Pancreas (tissue), 10 donors: ENCODE measurements around the gene SORCS3. TPM values are rescaled to one million over a fixed set of nuclear protein-coding genes. Genes with fewer than 3 reads are reported as not detected.

ENCODE experiments used
- ATAC-seq, 4 donors: fragments of 200-7000 bp; cut with Tn5 transposase; one replicate each; pipeline versions ENCODE4 v1.8.0 to v1.9.1; 2020; ENCODE audit warnings: mild to moderate bottlenecking in 4 of 4, moderate library complexity in 4 of 4
- DNase-seq, 6 donors: peaks; one replicate each; pipeline ENCODE4 v3.0.0-alpha.2; 2020
- FAIRE-seq: peaks from 2 replicates; lab custom pipeline; 2012; peaks lifted over from hg19 to GRCh38; lab: Jason Lieb, UNC
- H3K27ac ChIP-seq, 4 donors: fragments of 200-600 bp; sonication (generic); 1 replicate in 3 of 4; 2 replicates in 1 of 4; pipeline versions ENCODE4 v1.5.0 to v1.8.0; 2020
- H3K27me3 ChIP-seq, 4 donors: fragments of 200-600 bp; one replicate each; pipeline ENCODE4 v1.8.0; 2021
- H3K36me3 ChIP-seq, 3 donors: fragments of 200-600 bp; sonication (generic) in 1 of 3; one replicate each; pipeline versions ENCODE4 v1.5.0 to v1.8.0; 2020 to 2021
- H3K4me1 ChIP-seq, 3 donors: fragments of 200-600 bp; one replicate each; pipeline ENCODE4 v1.8.0; 2021
- H3K4me3 ChIP-seq, 4 donors: fragments of 200-600 bp; sonication (generic) in 2 of 4; one replicate each; pipeline versions ENCODE4 v1.5.0 to v1.8.0; 2020 to 2021
- H3K9me3 ChIP-seq, 4 donors: fragments of 200-600 bp; one replicate each; pipeline ENCODE4 v1.8.0; 2021
- WGBS, 2 donors: extraction: QIAGEN DNeasy Blood & Tissue Kit; methylation state at CpG; one replicate each; pipeline ENCODE4 v1.1.7; 2013; 5-methylcytosine and 5-hydroxymethylcytosine counted together
- intact Hi-C, 3 donors: fragments of 100-400 bp; cut with DNase I; formaldehyde crosslinking; loops; one replicate each; pipeline versions ENCODE4 v1.11.1 to v1.14.2; 2022
- polyA plus RNA-seq, 2 donors: library from polyadenylated mRNA; stranded (reverse); fragments of 200-250 nt; gene quantifications; one replicate each; pipeline ENCODE4 v1.2.3, GENCODE V29; 2013
- total RNA-seq, 6 donors: library from RNA; stranded (reverse); fragmentation: NEBNext Ultra II Directional in 4 of 6; extraction: Animal tissue kit (Norgen Biotek cat#: 25700) in 4 of 6; gene quantifications; one replicate each; pipeline versions ENCODE4 v1.2.1 to v1.2.4, GENCODE V29; 2021 to 2023
- TF ChIP-seq, protein P1 (sequence below), 4 donors: fragments of 200-600 bp; sonication (generic) in 3 of 4; IDR thresholded peaks; one replicate each; pipeline versions ENCODE4 v1.5.0 to v1.8.0; 2021; ENCODE audit warnings: antibody characterized with exemption in 4 of 4
- donor health status: healthy with polysubstance abuse.
- donor health status: DM: no; HTN: no; CAD: no; lungs with moderate emphysema.
- donor health status: DM: no; HTN: no; CAD: no.
- donor health status: control.
- donor health status: control.
- donor health status: Bipolar disorder and iron deficiency.
- donor health status: DM: yes; HTN: yes; CAD: no.
- donor health status: DM: no; HTN: no; CAD: no.
- donor health status: DM: no; HTN: no; CAD: no.
- donor health status: DM: yes; HTN: yes; CAD: no.

Gene SORCS3
- total and polyA plus RNA-seq, 8 donors = 0.02 TPM; not detected in 7

DNA sequence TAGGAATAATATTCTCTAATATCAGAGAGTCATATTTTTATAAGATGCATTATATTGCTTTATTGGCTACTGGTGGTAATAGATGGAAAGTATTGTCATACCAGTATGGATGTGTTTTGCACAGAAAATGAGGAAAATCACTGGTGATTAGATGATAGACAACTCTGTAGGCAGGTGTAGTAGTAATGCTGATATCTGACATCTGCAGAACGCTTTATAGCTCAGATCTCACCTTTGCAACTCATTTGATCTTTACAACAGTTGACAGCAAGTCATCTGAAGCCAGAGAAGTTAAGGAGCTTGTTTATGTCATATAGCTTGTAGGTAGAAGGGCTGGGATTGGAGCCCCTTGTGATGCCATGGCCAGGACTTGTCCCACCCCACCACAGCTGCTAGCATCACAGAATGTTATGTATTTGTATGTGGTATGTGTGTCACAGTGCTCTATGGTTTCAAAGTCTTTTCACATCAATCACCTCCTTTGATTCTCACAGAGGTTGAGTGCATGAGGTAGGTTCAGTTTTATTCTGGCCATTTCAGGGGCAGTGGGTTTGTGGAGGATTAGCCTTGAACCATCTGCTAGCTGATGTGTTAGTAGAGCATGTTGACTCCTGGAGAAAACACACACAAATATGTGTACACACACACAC is 140.0 kb downstream of the SORCS3 start:
- FAIRE-seq = no peak
- no peaks in the 10 kb centered on the region for H3K36me3 ChIP-seq
- no peak for ATAC-seq
- H3K27me3 ChIP-seq = no peaks in the 10 kb centered on the region
- 41 to 42% methylated on average over 1 of the region's 1 CpG for WGBS, 2 donors
- intact Hi-C loops = no loop called here
- H3K4me3 ChIP-seq = no peak overlapping the region
- H3K9me3 ChIP-seq = no peaks in the 10 kb centered on the region
- DNase-seq = no peak
- no peak overlapping the region for H3K27ac ChIP-seq
- TF ChIP-seq, protein P1, sequence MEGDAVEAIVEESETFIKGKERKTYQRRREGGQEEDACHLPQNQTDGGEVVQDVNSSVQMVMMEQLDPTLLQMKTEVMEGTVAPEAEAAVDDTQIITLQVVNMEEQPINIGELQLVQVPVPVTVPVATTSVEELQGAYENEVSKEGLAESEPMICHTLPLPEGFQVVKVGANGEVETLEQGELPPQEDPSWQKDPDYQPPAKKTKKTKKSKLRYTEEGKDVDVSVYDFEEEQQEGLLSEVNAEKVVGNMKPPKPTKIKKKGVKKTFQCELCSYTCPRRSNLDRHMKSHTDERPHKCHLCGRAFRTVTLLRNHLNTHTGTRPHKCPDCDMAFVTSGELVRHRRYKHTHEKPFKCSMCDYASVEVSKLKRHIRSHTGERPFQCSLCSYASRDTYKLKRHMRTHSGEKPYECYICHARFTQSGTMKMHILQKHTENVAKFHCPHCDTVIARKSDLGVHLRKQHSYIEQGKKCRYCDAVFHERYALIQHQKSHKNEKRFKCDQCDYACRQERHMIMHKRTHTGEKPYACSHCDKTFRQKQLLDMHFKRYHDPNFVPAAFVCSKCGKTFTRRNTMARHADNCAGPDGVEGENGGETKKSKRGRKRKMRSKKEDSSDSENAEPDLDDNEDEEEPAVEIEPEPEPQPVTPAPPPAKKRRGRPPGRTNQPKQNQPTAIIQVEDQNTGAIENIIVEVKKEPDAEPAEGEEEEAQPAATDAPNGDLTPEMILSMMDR (IDR thresholded peaks at IDR 0.05) = no peak
- H3K4me1 ChIP-seq = no peaks in the 10 kb centered on the region

DNA sequence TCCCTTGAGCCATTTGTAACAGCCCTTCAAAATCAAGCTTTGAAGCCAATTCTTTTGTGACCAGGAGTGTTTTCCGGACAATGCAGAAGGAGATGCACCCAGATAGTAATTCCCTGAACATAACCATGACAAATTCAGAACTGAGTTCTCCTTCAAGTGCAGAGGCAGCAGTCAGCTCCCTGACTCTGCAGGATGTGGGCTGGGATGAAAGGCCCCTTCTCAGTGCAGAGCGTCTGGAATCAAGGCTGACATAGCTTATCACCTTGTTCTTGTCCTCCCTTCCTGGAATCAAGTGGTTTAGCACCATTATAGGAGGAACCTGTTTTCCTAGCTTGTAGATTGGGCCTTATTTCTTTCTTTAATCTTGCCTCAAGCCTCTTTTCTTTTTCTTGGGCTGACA is 143.4 kb downstream of the SORCS3 start:
- TF ChIP-seq, protein P1 (IDR thresholded peaks at IDR 0.05) = no peak
- ATAC-seq = no peak
- 55 to 56% methylated on average over 2 of the region's 2 CpGs for WGBS, 2 donors

DNA sequence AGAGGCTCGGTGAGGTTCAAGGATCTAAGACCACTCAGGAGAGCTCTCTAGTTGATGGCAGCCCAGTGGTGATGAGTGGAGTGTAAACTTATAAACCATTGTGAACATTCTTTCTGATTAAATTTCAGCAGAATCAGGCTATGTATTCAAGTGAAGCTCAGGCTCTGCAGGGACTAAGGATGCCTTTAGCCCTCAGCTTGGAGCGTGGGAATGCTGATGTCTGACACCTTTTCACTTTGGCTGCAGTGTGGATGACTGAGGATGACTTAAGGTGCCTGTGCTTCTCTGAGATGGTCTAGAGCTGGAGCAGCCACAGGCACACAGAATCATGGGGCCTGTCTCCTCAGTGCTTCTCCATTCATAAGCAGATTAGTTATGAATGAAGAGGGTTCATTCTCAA is 150.4 kb downstream of the SORCS3 start:
- Histone ChIP-seq H3K4me3 (no peak overlapping the region), H3K36me3 (no peaks in the 10 kb centered on the region)
- intact Hi-C loops = no loop called here

More for the DNA sequence above, 143.4 kb downstream of the SORCS3 start:
- no peaks in the 10 kb centered on the region for H3K36me3 ChIP-seq
- no peak overlapping the region for H3K27ac ChIP-seq
- intact Hi-C loops = no loop called here
- DNase-seq (no peak), FAIRE-seq (no peak)
- H3K4me1 ChIP-seq = no peaks in the 10 kb centered on the region
- H3K9me3 ChIP-seq = no peaks in the 10 kb centered on the region
- H3K27me3 ChIP-seq = peaks cover 0 to 4% (median 0%) of the 10 kb centered on the region in 4 donors
- no peak overlapping the region for H3K4me3 ChIP-seq

DNA sequence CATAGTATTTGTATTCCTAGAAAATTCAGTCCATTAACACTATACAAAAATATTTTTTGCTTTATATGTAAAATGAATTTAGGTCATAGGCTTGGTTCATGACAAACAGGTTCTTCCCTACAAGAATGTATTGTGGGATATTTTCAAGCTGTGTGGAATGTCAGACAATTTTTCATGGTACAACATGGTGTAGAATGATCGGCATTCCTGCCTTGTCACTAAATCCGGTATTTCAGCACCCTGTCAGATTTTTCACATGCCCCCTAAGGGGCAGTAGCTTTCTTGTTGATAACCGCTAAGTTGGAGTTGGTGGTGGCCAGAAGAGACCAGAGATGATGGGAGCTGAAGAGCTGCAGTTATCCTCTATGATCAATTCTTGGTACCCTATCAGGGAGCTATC is 154.3 kb downstream of the SORCS3 start:
- no peak overlapping the region for H3K27ac ChIP-seq
- DNase-seq = no peak
- no peaks in the 10 kb centered on the region for H3K4me1 ChIP-seq
- 68 to 70% methylated on average over 3 of the region's 3 CpGs for WGBS, 2 donors
- TF ChIP-seq, protein P1 (IDR thresholded peaks at IDR 0.05) = no peak
- no peaks in the 10 kb centered on the region for H3K36me3 ChIP-seq
- intact Hi-C loops = no loop called here
- peaks cover 0 to 4% (median 0%) of the 10 kb centered on the region in 4 donors for H3K27me3 ChIP-seq
- H3K4me3 ChIP-seq = no peak overlapping the region
- no peak for FAIRE-seq
- no peak for ATAC-seq
- no peaks in the 10 kb centered on the region for H3K9me3 ChIP-seq

More for the DNA sequence above, 150.4 kb downstream of the SORCS3 start:
- Histone ChIP-seq H3K4me1 (no peaks in the 10 kb centered on the region), H3K27me3 (peaks cover 0 to 8% (median 0%) of the 10 kb centered on the region in 4 donors), H3K9me3 (no peaks in the 10 kb centered on the region), H3K27ac (no peak overlapping the region)
- TF ChIP-seq, protein P1 (IDR thresholded peaks at IDR 0.05) = no peak
- 31 to 35% methylated on average over 2 of the region's 2 CpGs for WGBS, 2 donors
- no peak for DNase-seq
- FAIRE-seq = no peak
- no peak for ATAC-seq

DNA sequence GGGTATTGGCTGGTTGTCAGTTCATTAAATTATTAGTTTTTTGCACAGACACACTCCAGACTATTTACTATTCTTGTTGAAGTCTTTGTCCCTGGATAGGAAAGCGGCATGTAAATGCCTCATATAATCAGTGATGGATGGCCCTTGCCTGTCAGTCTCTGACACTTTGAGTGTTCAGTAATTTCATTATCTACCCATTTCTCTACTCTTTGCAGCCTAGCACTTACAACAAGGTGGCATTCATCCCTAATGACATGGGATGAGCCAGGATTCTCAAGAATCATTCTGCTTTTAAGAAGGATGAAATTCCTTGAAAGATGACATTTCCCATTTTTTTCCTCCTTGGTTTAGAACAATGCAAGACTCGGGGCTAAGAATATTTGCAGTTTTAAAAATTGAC is 155.7 kb downstream of the SORCS3 start:
- intact Hi-C loops = no loop called here
- no peaks in the 10 kb centered on the region for H3K9me3 ChIP-seq
- DNase-seq (no peak), ATAC-seq (no peak), FAIRE-seq (no peak)
- H3K27me3 ChIP-seq = peaks cover 0 to 4% (median 0%) of the 10 kb centered on the region in 4 donors
- no peak overlapping the region for H3K27ac ChIP-seq
- 27 to 37% methylated on average over 2 of the region's 2 CpGs for WGBS, 2 donors
- no peaks in the 10 kb centered on the region for H3K4me1 ChIP-seq
- no peaks in the 10 kb centered on the region for H3K36me3 ChIP-seq
- H3K4me3 ChIP-seq = no peak overlapping the region
- TF ChIP-seq, protein P1 (IDR thresholded peaks at IDR 0.05) = no peak
